ENCODE results near the gene HAUS3. TPM values are rescaled to one million over a fixed set of nuclear protein-coding genes. Genes with fewer than 3 reads are reported as not detected.

Gene HAUS3
- total RNA-seq, 1 experiment from 2014 or later: 8.5 TPM

- DNase-seq: no peak
- no peaks in the 10 kb centered on the region for H3K27me3 ChIP-seq (ENCODE audit: control insufficient read depth, insufficient read depth, low read length)
- H3K4me3 ChIP-seq (ENCODE audit: insufficient read depth, low read depth, low read length): no peak overlapping the region
- no peaks in the 10 kb centered on the region for H3K36me3 ChIP-seq (replicated peaks; ENCODE audit: control insufficient read depth, insufficient read depth, low read length)
Observed at GRCh38 chr4:2271279-2272025, 29.5 kb upstream of the HAUS3 start.

- H3K27me3 ChIP-seq (ENCODE audit: control insufficient read depth, insufficient read depth, low read length): no peaks in the 10 kb centered on the region
- DNase-seq: no peak
- H3K36me3 ChIP-seq (replicated peaks; ENCODE audit: control insufficient read depth, insufficient read depth, low read length): no peaks in the 10 kb centered on the region
- no peak overlapping the region for H3K4me3 ChIP-seq (ENCODE audit: insufficient read depth, low read depth, low read length)
Observed at GRCh38 chr4:2270341-2271165, 28.6 kb upstream of the HAUS3 start.

GRCh38 chr4:2269618-2270163 lies 27.8 kb upstream of the HAUS3 start:
- H3K4me3 ChIP-seq (ENCODE audit: insufficient read depth, low read depth, low read length): no peak overlapping the region
- no peaks in the 10 kb centered on the region for H3K36me3 ChIP-seq (replicated peaks; ENCODE audit: control insufficient read depth, insufficient read depth, low read length)
- H3K27me3 ChIP-seq (ENCODE audit: control insufficient read depth, insufficient read depth, low read length): no peaks in the 10 kb centered on the region
- DNase-seq: no peak

- peak; percentile 83 for DNase-seq
- Histone ChIP-seq H3K4me3 (ENCODE audit: insufficient read depth, low read depth, low read length) (no peak overlapping the region), H3K27me3 (ENCODE audit: control insufficient read depth, insufficient read depth, low read length) (no peaks in the 10 kb centered on the region), H3K36me3 (replicated peaks; ENCODE audit: control insufficient read depth, insufficient read depth, low read length) (no peaks in the 10 kb centered on the region)
Observed at GRCh38 chr4:2269206-2269531, 27.2 kb upstream of the HAUS3 start.

GRCh38 chr4:2268357-2269205 lies 26.7 kb upstream of the HAUS3 start:
- H3K27me3 ChIP-seq (ENCODE audit: control insufficient read depth, insufficient read depth, low read length): no peaks in the 10 kb centered on the region
- DNase-seq: no peak
- H3K36me3 ChIP-seq (replicated peaks; ENCODE audit: control insufficient read depth, insufficient read depth, low read length): no peaks in the 10 kb centered on the region
- H3K4me3 ChIP-seq (ENCODE audit: insufficient read depth, low read depth, low read length): no peak overlapping the region

- Histone ChIP-seq H3K36me3 (replicated peaks; ENCODE audit: control insufficient read depth, insufficient read depth, low read length) (no peaks in the 10 kb centered on the region), H3K27me3 (ENCODE audit: control insufficient read depth, insufficient read depth, low read length) (peaks cover 3% of the 10 kb centered on the region; the same call in 1 of the 2 replicates), H3K4me3 (ENCODE audit: insufficient read depth, low read depth, low read length) (no peak overlapping the region)
- DNase-seq: no peak
Observed at GRCh38 chr4:2267841-2268240, 25.9 kb upstream of the HAUS3 start.

- Histone ChIP-seq H3K36me3 (replicated peaks; ENCODE audit: control insufficient read depth, insufficient read depth, low read length) (no peaks in the 10 kb centered on the region), H3K4me3 (ENCODE audit: insufficient read depth, low read depth, low read length) (no peak overlapping the region), H3K27me3 (ENCODE audit: control insufficient read depth, insufficient read depth, low read length) (peaks cover 3% of the 10 kb centered on the region; the same call in 1 of the 2 replicates)
- no peak for DNase-seq
Observed at GRCh38 chr4:2267320-2267811, 25.4 kb upstream of the HAUS3 start.

- Histone ChIP-seq H3K36me3 (replicated peaks; ENCODE audit: control insufficient read depth, insufficient read depth, low read length) (no peaks in the 10 kb centered on the region), H3K27me3 (ENCODE audit: control insufficient read depth, insufficient read depth, low read length) (peaks cover 3% of the 10 kb centered on the region; the same call in 1 of the 2 replicates), H3K4me3 (ENCODE audit: insufficient read depth, low read depth, low read length) (no peak overlapping the region)
- DNase-seq: no peak
Observed at GRCh38 chr4:2266821-2267220, 24.9 kb upstream of the HAUS3 start.

GRCh38 chr4:2266181-2266580 lies 24.3 kb upstream of the HAUS3 start:
- peaks cover 3% of the 10 kb centered on the region; the same call in 1 of the 2 replicates for H3K27me3 ChIP-seq (ENCODE audit: control insufficient read depth, insufficient read depth, low read length)
- no peaks in the 10 kb centered on the region for H3K36me3 ChIP-seq (replicated peaks; ENCODE audit: control insufficient read depth, insufficient read depth, low read length)
- no peak overlapping the region for H3K4me3 ChIP-seq (ENCODE audit: insufficient read depth, low read depth, low read length)
- no peak for DNase-seq

GRCh38 chr4:2265113-2266110 lies 23.5 kb upstream of the HAUS3 start:
- no peak for DNase-seq
- Histone ChIP-seq H3K36me3 (replicated peaks; ENCODE audit: control insufficient read depth, insufficient read depth, low read length) (no peaks in the 10 kb centered on the region), H3K27me3 (ENCODE audit: control insufficient read depth, insufficient read depth, low read length) (peaks cover 3% of the 10 kb centered on the region; the same call in 1 of the 2 replicates), H3K4me3 (ENCODE audit: insufficient read depth, low read depth, low read length) (no peak overlapping the region)

- DNase-seq: no peak
- Histone ChIP-seq H3K27me3 (ENCODE audit: control insufficient read depth, insufficient read depth, low read length) (peaks cover 3% of the 10 kb centered on the region; the same call in 1 of the 2 replicates), H3K36me3 (replicated peaks; ENCODE audit: control insufficient read depth, insufficient read depth, low read length) (no peaks in the 10 kb centered on the region), H3K4me3 (ENCODE audit: insufficient read depth, low read depth, low read length) (no peak overlapping the region)
Observed at GRCh38 chr4:2264481-2265041, 22.6 kb upstream of the HAUS3 start.

GRCh38 chr4:2263926-2264321 lies 22.0 kb upstream of the HAUS3 start:
- H3K4me3 ChIP-seq (ENCODE audit: insufficient read depth, low read depth, low read length): no peak overlapping the region
- H3K27me3 ChIP-seq (ENCODE audit: control insufficient read depth, insufficient read depth, low read length): peaks cover 3% of the 10 kb centered on the region; the same call in 1 of the 2 replicates
- H3K36me3 ChIP-seq (replicated peaks; ENCODE audit: control insufficient read depth, insufficient read depth, low read length): no peaks in the 10 kb centered on the region
- DNase-seq: no peak

- H3K4me3 ChIP-seq (ENCODE audit: insufficient read depth, low read depth, low read length): peak overlapping the region; percentile 66
- no peaks in the 10 kb centered on the region for H3K36me3 ChIP-seq (replicated peaks; ENCODE audit: control insufficient read depth, insufficient read depth, low read length)
- DNase-seq: no peak
- H3K27me3 ChIP-seq (ENCODE audit: control insufficient read depth, insufficient read depth, low read length): peaks cover 3% of the 10 kb centered on the region; the same call in 1 of the 2 replicates
Observed at GRCh38 chr4:2262944-2263250, 21.0 kb upstream of the HAUS3 start.

Data from H7 (cell line).